Aortic smooth muscle cell (primary cell): Measurements from ENCODE around the gene EBLN2. TPM values are rescaled to one million over a fixed set of nuclear protein-coding genes. Genes with fewer than 3 reads are reported as not detected.

Experiments used
- total RNA-seq: library from RNA; depleted of rRNA; stranded (reverse); fragments of >200 nt; gene quantifications from 2 replicates; pipeline ENCODE4 v1.2.3, GENCODE V29; 2014

EBLN2 gene
- 3.5 and 3.6 TPM in 2 replicates for total RNA-seq

DNA sequence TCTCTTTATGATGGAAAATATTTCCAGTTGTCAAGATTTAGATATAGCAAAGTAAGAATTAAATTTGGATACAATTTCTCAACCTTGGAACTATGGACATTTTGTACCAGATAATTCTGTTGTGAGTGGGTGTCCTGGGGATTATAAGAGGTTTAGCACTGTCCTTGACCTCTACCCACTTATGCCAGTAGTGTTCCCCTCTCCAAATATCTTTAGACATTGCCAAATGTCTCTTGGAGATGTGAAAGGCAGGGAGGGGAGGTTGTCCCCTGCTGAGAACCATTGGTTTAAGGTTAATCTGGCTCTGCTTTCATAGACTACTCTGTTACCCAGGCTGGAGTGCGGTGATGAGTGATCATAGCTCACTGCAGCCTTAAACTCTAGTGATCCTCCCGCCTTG, at the start of gene EBLN2:
TSS of gene EBLN2 (plus strand) at position 244 of the 400 bp plus-strand sequence. CDS start 423 bp downstream, outside the sequence.

Other genes starting within 250 kb of the EBLN2 start
- gene SHQ1, start 213.2 kb upstream of the EBLN2 start, total RNA-seq = 12.2 and 13.6 TPM in 2 replicates
- 2.6 and 4.4 TPM in 2 replicates for gene GXYLT2, start 173.6 kb upstream of the EBLN2 start, total RNA-seq
- gene PPP4R2, start 64.8 kb upstream of the EBLN2 start, total RNA-seq = 65.4 and 66.8 TPM in 2 replicates